ENCODE results near the gene PTPDC1.

DNA sequence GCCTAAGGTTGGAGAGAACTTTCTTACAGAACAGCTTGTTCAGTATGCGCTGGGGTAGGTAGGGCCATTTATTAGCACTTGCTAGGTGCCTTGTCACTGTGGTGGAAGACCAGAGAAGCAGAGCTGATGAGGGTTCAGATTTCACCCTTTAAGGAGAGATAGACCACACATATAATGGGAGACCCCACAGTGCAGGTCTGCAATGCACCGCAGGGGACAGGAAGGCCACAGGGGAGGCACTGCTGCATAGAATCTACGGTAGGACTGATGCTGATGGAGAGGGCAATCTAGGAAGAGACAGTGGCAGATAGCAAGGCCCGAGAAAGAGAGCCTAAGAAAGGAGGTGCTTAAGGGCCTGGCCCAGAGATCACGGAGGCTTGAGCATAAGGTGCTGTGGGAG lies 64.2 kb downstream of the PTPDC1 start:
- TF ChIP-seq POLR2AphosphoS5 (IDR thresholded peaks at IDR 0.05) (no peak), POLR2A (IDR thresholded peaks at IDR 0.05) (no peak)
- TF ChIP-seq, protein P1, sequence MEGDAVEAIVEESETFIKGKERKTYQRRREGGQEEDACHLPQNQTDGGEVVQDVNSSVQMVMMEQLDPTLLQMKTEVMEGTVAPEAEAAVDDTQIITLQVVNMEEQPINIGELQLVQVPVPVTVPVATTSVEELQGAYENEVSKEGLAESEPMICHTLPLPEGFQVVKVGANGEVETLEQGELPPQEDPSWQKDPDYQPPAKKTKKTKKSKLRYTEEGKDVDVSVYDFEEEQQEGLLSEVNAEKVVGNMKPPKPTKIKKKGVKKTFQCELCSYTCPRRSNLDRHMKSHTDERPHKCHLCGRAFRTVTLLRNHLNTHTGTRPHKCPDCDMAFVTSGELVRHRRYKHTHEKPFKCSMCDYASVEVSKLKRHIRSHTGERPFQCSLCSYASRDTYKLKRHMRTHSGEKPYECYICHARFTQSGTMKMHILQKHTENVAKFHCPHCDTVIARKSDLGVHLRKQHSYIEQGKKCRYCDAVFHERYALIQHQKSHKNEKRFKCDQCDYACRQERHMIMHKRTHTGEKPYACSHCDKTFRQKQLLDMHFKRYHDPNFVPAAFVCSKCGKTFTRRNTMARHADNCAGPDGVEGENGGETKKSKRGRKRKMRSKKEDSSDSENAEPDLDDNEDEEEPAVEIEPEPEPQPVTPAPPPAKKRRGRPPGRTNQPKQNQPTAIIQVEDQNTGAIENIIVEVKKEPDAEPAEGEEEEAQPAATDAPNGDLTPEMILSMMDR (IDR thresholded peaks at IDR 0.05) = no peak
